ENCODE results near the gene HOMER3.
A peak's percentile ranks its signal among the peaks of the same experiment; 100 is the strongest.

Gene HOMER3

GRCh38 chr19:18898607-18899408 lies 42.2 kb downstream of the HOMER3 start:
- no peaks in the 10 kb centered on the region for H3K9me3 ChIP-seq (ENCODE audit: control insufficient read depth, low read length)
- no peak overlapping the region for H3K9ac ChIP-seq (ENCODE audit: low read length)
- H3K36me3 ChIP-seq (ENCODE audit: control insufficient read depth, insufficient read depth, low read length, severe bottlenecking) = peaks cover 29% of the 10 kb centered on the region
- no peaks in the 10 kb centered on the region for H3K4me1 ChIP-seq (ENCODE audit: control insufficient read depth, insufficient read depth, low read length)
- H3K27me3 ChIP-seq (replicated peaks; ENCODE audit: control insufficient read depth, insufficient read depth, low read length) = peaks cover 9% of the 10 kb centered on the region
- H3K4me3 ChIP-seq (ENCODE audit: low read length) = no peak overlapping the region
- no peak for DNase-seq (ENCODE audit: low read depth)

- Histone ChIP-seq H3K4me1 (ENCODE audit: control insufficient read depth, insufficient read depth, low read length) (no peaks in the 10 kb centered on the region), H3K4me3 (ENCODE audit: low read length) (no peak overlapping the region), H3K9ac (ENCODE audit: low read length) (no peak overlapping the region), H3K27me3 (replicated peaks; ENCODE audit: control insufficient read depth, insufficient read depth, low read length) (peaks cover 9% of the 10 kb centered on the region), H3K9me3 (ENCODE audit: control insufficient read depth, low read length) (no peaks in the 10 kb centered on the region), H3K36me3 (ENCODE audit: control insufficient read depth, insufficient read depth, low read length, severe bottlenecking) (peaks cover 23% of the 10 kb centered on the region)
- no peak for DNase-seq (ENCODE audit: low read depth)
Observed at GRCh38 chr19:18898081-18898606, 42.9 kb downstream of the HOMER3 start.

GRCh38 chr19:18897094-18898029 lies 43.7 kb downstream of the HOMER3 start:
- no peak for DNase-seq (ENCODE audit: low read depth)
- no peak overlapping the region for H3K9ac ChIP-seq (ENCODE audit: low read length)
- no peaks in the 10 kb centered on the region for H3K9me3 ChIP-seq (ENCODE audit: control insufficient read depth, low read length)
- no peaks in the 10 kb centered on the region for H3K4me1 ChIP-seq (ENCODE audit: control insufficient read depth, insufficient read depth, low read length)
- peaks cover 12% of the 10 kb centered on the region for H3K27me3 ChIP-seq (replicated peaks; ENCODE audit: control insufficient read depth, insufficient read depth, low read length)
- H3K36me3 ChIP-seq (ENCODE audit: control insufficient read depth, insufficient read depth, low read length, severe bottlenecking) = peaks cover 19% of the 10 kb centered on the region
- no peak overlapping the region for H3K4me3 ChIP-seq (ENCODE audit: low read length)

- Histone ChIP-seq H3K27me3 (replicated peaks; ENCODE audit: control insufficient read depth, insufficient read depth, low read length) (peaks cover 12% of the 10 kb centered on the region), H3K4me3 (ENCODE audit: low read length) (no peak overlapping the region), H3K4me1 (ENCODE audit: control insufficient read depth, insufficient read depth, low read length) (no peaks in the 10 kb centered on the region), H3K9me3 (ENCODE audit: control insufficient read depth, low read length) (no peaks in the 10 kb centered on the region), H3K9ac (ENCODE audit: low read length) (no peak overlapping the region), H3K36me3 (ENCODE audit: control insufficient read depth, insufficient read depth, low read length, severe bottlenecking) (peaks cover 15% of the 10 kb centered on the region)
- no peak for DNase-seq (ENCODE audit: low read depth)
Observed at GRCh38 chr19:18896421-18896841, 44.6 kb downstream of the HOMER3 start.

GRCh38 chr19:18895824-18896341 lies 45.1 kb downstream of the HOMER3 start, which contains the start of gene CERS1:
Gene CERS1, minus strand, starts transcription at chr19:18896158. Its CDS starts 86 bp downstream, at chr19:18896072.
- Histone ChIP-seq H3K9ac (ENCODE audit: low read length) (peak within 1 kb of the TSS; percentile 20), H3K27me3 (replicated peaks; ENCODE audit: control insufficient read depth, insufficient read depth, low read length) (peaks cover 12% of the 10 kb centered on the region), H3K4me3 (ENCODE audit: low read length) (peak within 1 kb of the TSS; percentile 64), H3K36me3 (ENCODE audit: control insufficient read depth, insufficient read depth, low read length, severe bottlenecking) (peaks cover 14% of the 10 kb centered on the region), H3K4me1 (ENCODE audit: control insufficient read depth, insufficient read depth, low read length) (no peaks in the 10 kb centered on the region), H3K9me3 (ENCODE audit: control insufficient read depth, low read length) (no peaks in the 10 kb centered on the region)
- peak; percentile 63 for DNase-seq (ENCODE audit: low read depth)

GRCh38 chr19:18895038-18895823 lies 45.8 kb downstream of the HOMER3 start:
- peak; percentile 63 for DNase-seq (ENCODE audit: low read depth)

GRCh38 chr19:18894254-18895037 lies 46.6 kb downstream of the HOMER3 start:
- H3K4me3 ChIP-seq (ENCODE audit: low read length) = peak overlapping the region; percentile 64
- no peaks in the 10 kb centered on the region for H3K9me3 ChIP-seq (ENCODE audit: control insufficient read depth, low read length)

More at GRCh38 chr19:18895038-18895823, 45.8 kb downstream of the HOMER3 start:
- Histone ChIP-seq H3K9ac (ENCODE audit: low read length) (peak overlapping the region; percentile 20), H3K4me1 (ENCODE audit: control insufficient read depth, insufficient read depth, low read length) (no peaks in the 10 kb centered on the region), H3K9me3 (ENCODE audit: control insufficient read depth, low read length) (no peaks in the 10 kb centered on the region), H3K27me3 (replicated peaks; ENCODE audit: control insufficient read depth, insufficient read depth, low read length) (peaks cover 12% of the 10 kb centered on the region), H3K4me3 (ENCODE audit: low read length) (peak overlapping the region; percentile 64), H3K36me3 (ENCODE audit: control insufficient read depth, insufficient read depth, low read length, severe bottlenecking) (peaks cover 9% of the 10 kb centered on the region)

GRCh38 chr19:18893587-18894253 lies 47.3 kb downstream of the HOMER3 start:
- H3K9ac ChIP-seq (ENCODE audit: low read length) = no peak overlapping the region
- no peaks in the 10 kb centered on the region for H3K9me3 ChIP-seq (ENCODE audit: control insufficient read depth, low read length)
- no peak overlapping the region for H3K4me3 ChIP-seq (ENCODE audit: low read length)
- H3K4me1 ChIP-seq (ENCODE audit: control insufficient read depth, insufficient read depth, low read length) = no peaks in the 10 kb centered on the region
- H3K36me3 ChIP-seq (ENCODE audit: control insufficient read depth, insufficient read depth, low read length, severe bottlenecking) = no peaks in the 10 kb centered on the region
- H3K27me3 ChIP-seq (replicated peaks; ENCODE audit: control insufficient read depth, insufficient read depth, low read length) = peaks cover 12% of the 10 kb centered on the region
- DNase-seq (ENCODE audit: low read depth) = no peak

More at GRCh38 chr19:18894254-18895037, 46.6 kb downstream of the HOMER3 start:
- H3K36me3 ChIP-seq (ENCODE audit: control insufficient read depth, insufficient read depth, low read length, severe bottlenecking) = peaks cover 5% of the 10 kb centered on the region
- H3K27me3 ChIP-seq (replicated peaks; ENCODE audit: control insufficient read depth, insufficient read depth, low read length) = peaks cover 12% of the 10 kb centered on the region
- no peak overlapping the region for H3K9ac ChIP-seq (ENCODE audit: low read length)
- DNase-seq (ENCODE audit: low read depth) = peak; percentile 31
- no peaks in the 10 kb centered on the region for H3K4me1 ChIP-seq (ENCODE audit: control insufficient read depth, insufficient read depth, low read length)

- DNase-seq (ENCODE audit: low read depth) = no peak
- Histone ChIP-seq H3K9ac (ENCODE audit: low read length) (no peak overlapping the region), H3K4me1 (ENCODE audit: control insufficient read depth, insufficient read depth, low read length) (no peaks in the 10 kb centered on the region), H3K36me3 (ENCODE audit: control insufficient read depth, insufficient read depth, low read length, severe bottlenecking) (no peaks in the 10 kb centered on the region), H3K4me3 (ENCODE audit: low read length) (no peak overlapping the region), H3K9me3 (ENCODE audit: control insufficient read depth, low read length) (no peaks in the 10 kb centered on the region), H3K27me3 (replicated peaks; ENCODE audit: control insufficient read depth, insufficient read depth, low read length) (peaks cover 12% of the 10 kb centered on the region)
Observed at GRCh38 chr19:18889949-18890745, 50.9 kb downstream of the HOMER3 start.
